ENCODE data around the gene ADCK1.

ADCK1 gene

GRCh38 chr14:77832297-77832696 lies 32.4 kb downstream of the ADCK1 start:
- no peak overlapping the region for H3K27ac Mint-ChIP-seq
- H3K27me3 Mint-ChIP-seq, result no peaks in the 10 kb centered on the region
- DNase-seq, result no peak
- peaks cover 28% of the 10 kb centered on the region for H3K36me3 Mint-ChIP-seq (ENCODE audit: low read depth)
- no peaks in the 10 kb centered on the region for H3K9me3 Mint-ChIP-seq
- no peak overlapping the region for H3K4me3 Mint-ChIP-seq
- H3K4me1 Mint-ChIP-seq (ENCODE audit: low read depth), result no peaks in the 10 kb centered on the region

GRCh38 chr14:77837926-77838325 lies 38.0 kb downstream of the ADCK1 start:
- H3K27ac Mint-ChIP-seq, result no peak overlapping the region
- H3K27me3 Mint-ChIP-seq, result no peaks in the 10 kb centered on the region
- H3K4me1 Mint-ChIP-seq (ENCODE audit: low read depth), result peaks cover 2% of the 10 kb centered on the region
- no peak for DNase-seq
- H3K36me3 Mint-ChIP-seq (ENCODE audit: low read depth), result peaks cover 5% of the 10 kb centered on the region
- H3K4me3 Mint-ChIP-seq, result no peak overlapping the region
- H3K9me3 Mint-ChIP-seq, result no peaks in the 10 kb centered on the region

GRCh38 chr14:77838831-77839511 lies 39.1 kb downstream of the ADCK1 start:
- no peak for DNase-seq
- peaks cover 5% of the 10 kb centered on the region for H3K36me3 Mint-ChIP-seq (ENCODE audit: low read depth)
- H3K4me3 Mint-ChIP-seq, result no peak overlapping the region
- no peaks in the 10 kb centered on the region for H3K9me3 Mint-ChIP-seq
- H3K4me1 Mint-ChIP-seq (ENCODE audit: low read depth), result peaks cover 2% of the 10 kb centered on the region
- H3K27me3 Mint-ChIP-seq, result no peaks in the 10 kb centered on the region
- no peak overlapping the region for H3K27ac Mint-ChIP-seq

GRCh38 chr14:77843195-77843594 lies 43.3 kb downstream of the ADCK1 start:
- DNase-seq, result no peak
- Mint-ChIP-seq H3K4me1 (ENCODE audit: low read depth) (peaks cover 2% of the 10 kb centered on the region), H3K27ac (no peak overlapping the region), H3K27me3 (no peaks in the 10 kb centered on the region), H3K4me3 (no peak overlapping the region), H3K36me3 (ENCODE audit: low read depth) (no peaks in the 10 kb centered on the region), H3K9me3 (no peaks in the 10 kb centered on the region)

- H3K4me1 Mint-ChIP-seq (ENCODE audit: low read depth), result peaks cover 2% of the 10 kb centered on the region
- H3K27ac Mint-ChIP-seq, result no peak overlapping the region
Measured at GRCh38 chr14:77843651-77844050, 43.7 kb downstream of the ADCK1 start.

GRCh38 chr14:77844802-77845201 lies 44.9 kb downstream of the ADCK1 start:
- Mint-ChIP-seq H3K27ac (no peak overlapping the region), H3K4me1 (ENCODE audit: low read depth) (no peaks in the 10 kb centered on the region), H3K27me3 (no peaks in the 10 kb centered on the region), H3K36me3 (ENCODE audit: low read depth) (peaks cover 4% of the 10 kb centered on the region), H3K4me3 (no peak overlapping the region), H3K9me3 (no peaks in the 10 kb centered on the region)
- DNase-seq, result no peak

More at GRCh38 chr14:77843651-77844050, 43.7 kb downstream of the ADCK1 start:
- DNase-seq, result no peak
- no peaks in the 10 kb centered on the region for H3K36me3 Mint-ChIP-seq (ENCODE audit: low read depth)
- H3K4me3 Mint-ChIP-seq, result no peak overlapping the region
- H3K9me3 Mint-ChIP-seq, result no peaks in the 10 kb centered on the region
- H3K27me3 Mint-ChIP-seq, result no peaks in the 10 kb centered on the region

GRCh38 chr14:77848031-77848430 lies 48.1 kb downstream of the ADCK1 start:
- Mint-ChIP-seq H3K4me1 (ENCODE audit: low read depth) (peaks cover 1% of the 10 kb centered on the region), H3K27me3 (no peaks in the 10 kb centered on the region), H3K4me3 (no peak overlapping the region), H3K9me3 (peaks cover 2% of the 10 kb centered on the region), H3K27ac (no peak overlapping the region), H3K36me3 (ENCODE audit: low read depth) (peaks cover 4% of the 10 kb centered on the region)
- DNase-seq, result no peak

GRCh38 chr14:77849711-77850110 lies 49.8 kb downstream of the ADCK1 start:
- Mint-ChIP-seq H3K36me3 (ENCODE audit: low read depth) (peaks cover 4% of the 10 kb centered on the region), H3K9me3 (peaks cover 4% of the 10 kb centered on the region), H3K4me1 (ENCODE audit: low read depth) (peaks cover 1% of the 10 kb centered on the region), H3K27me3 (no peaks in the 10 kb centered on the region), H3K27ac (no peak overlapping the region), H3K4me3 (no peak overlapping the region)
- no peak for DNase-seq

- Mint-ChIP-seq H3K4me1 (ENCODE audit: low read depth) (peaks cover 1% of the 10 kb centered on the region), H3K9me3 (peaks cover 4% of the 10 kb centered on the region), H3K27ac (no peak overlapping the region), H3K36me3 (ENCODE audit: low read depth) (peaks cover 4% of the 10 kb centered on the region), H3K4me3 (no peak overlapping the region), H3K27me3 (no peaks in the 10 kb centered on the region)
- DNase-seq, result no peak
Measured at GRCh38 chr14:77853919-77854318, 54.0 kb downstream of the ADCK1 start.

GRCh38 chr14:77856941-77857340 lies 57.0 kb downstream of the ADCK1 start:
- no peak for DNase-seq
- peaks cover 4% of the 10 kb centered on the region for H3K9me3 Mint-ChIP-seq
- no peaks in the 10 kb centered on the region for H3K27me3 Mint-ChIP-seq
- H3K36me3 Mint-ChIP-seq (ENCODE audit: low read depth), result no peaks in the 10 kb centered on the region
- no peak overlapping the region for H3K4me3 Mint-ChIP-seq
- H3K27ac Mint-ChIP-seq, result no peak overlapping the region
- no peaks in the 10 kb centered on the region for H3K4me1 Mint-ChIP-seq (ENCODE audit: low read depth)

- H3K9me3 Mint-ChIP-seq, result no peaks in the 10 kb centered on the region
- no peaks in the 10 kb centered on the region for H3K27me3 Mint-ChIP-seq
- no peak overlapping the region for H3K27ac Mint-ChIP-seq
- H3K4me1 Mint-ChIP-seq (ENCODE audit: low read depth), result no peaks in the 10 kb centered on the region
- H3K4me3 Mint-ChIP-seq, result no peak overlapping the region
- no peak for DNase-seq
- peaks cover 9% of the 10 kb centered on the region for H3K36me3 Mint-ChIP-seq (ENCODE audit: low read depth)
Measured at GRCh38 chr14:77859934-77860570, 60.1 kb downstream of the ADCK1 start.

GRCh38 chr14:77861201-77861600 lies 61.3 kb downstream of the ADCK1 start:
- DNase-seq, result no peak
- Mint-ChIP-seq H3K27ac (no peak overlapping the region), H3K4me1 (ENCODE audit: low read depth) (no peaks in the 10 kb centered on the region), H3K4me3 (no peak overlapping the region), H3K9me3 (no peaks in the 10 kb centered on the region), H3K27me3 (no peaks in the 10 kb centered on the region), H3K36me3 (ENCODE audit: low read depth) (peaks cover 15% of the 10 kb centered on the region)

- no peak overlapping the region for H3K4me3 Mint-ChIP-seq
- no peaks in the 10 kb centered on the region for H3K4me1 Mint-ChIP-seq (ENCODE audit: low read depth)
- no peaks in the 10 kb centered on the region for H3K9me3 Mint-ChIP-seq
- H3K27ac Mint-ChIP-seq, result no peak overlapping the region
- DNase-seq, result peak; percentile 84
- no peaks in the 10 kb centered on the region for H3K27me3 Mint-ChIP-seq
- H3K36me3 Mint-ChIP-seq (ENCODE audit: low read depth), result peaks cover 15% of the 10 kb centered on the region
Measured at GRCh38 chr14:77862154-77862786, 62.4 kb downstream of the ADCK1 start.

GRCh38 chr14:77864085-77864484 lies 64.2 kb downstream of the ADCK1 start:
- Mint-ChIP-seq H3K36me3 (ENCODE audit: low read depth) (peaks cover 18% of the 10 kb centered on the region), H3K4me3 (no peak overlapping the region), H3K4me1 (ENCODE audit: low read depth) (no peaks in the 10 kb centered on the region), H3K27me3 (no peaks in the 10 kb centered on the region), H3K9me3 (no peaks in the 10 kb centered on the region), H3K27ac (no peak overlapping the region)
- no peak for DNase-seq

GRCh38 chr14:77864580-77864979 lies 64.7 kb downstream of the ADCK1 start:
- H3K4me1 Mint-ChIP-seq (ENCODE audit: low read depth), result no peaks in the 10 kb centered on the region
- no peak overlapping the region for H3K4me3 Mint-ChIP-seq
- no peak for DNase-seq
- H3K27ac Mint-ChIP-seq, result no peak overlapping the region
- H3K9me3 Mint-ChIP-seq, result no peaks in the 10 kb centered on the region
- no peaks in the 10 kb centered on the region for H3K27me3 Mint-ChIP-seq
- H3K36me3 Mint-ChIP-seq (ENCODE audit: low read depth), result peaks cover 18% of the 10 kb centered on the region

All from activated T-cell treated with anti-CD3 and anti-CD28 coated beads, Interleukin-2, amount 50 U/mL, for 24 hours (primary cell).